Measurements from ENCODE around the gene NOS1AP. TPM values are rescaled to one million over a fixed set of nuclear protein-coding genes. Genes with fewer than 3 reads are reported as not detected.

The NOS1AP gene
- total RNA-seq, 1 donor from 2014 or later = under 0.01 TPM

- H3K4me1 ChIP-seq (ENCODE audit: control insufficient read depth in 3 of 3, insufficient read depth in 3 of 3, low read length in 3 of 3) = peaks cover 1 to 10% (median 9%) of the 10 kb centered on the region in 3 donors
- no peak overlapping the region for H3K27ac ChIP-seq (ENCODE audit: low read depth, low read length)
Observed at GRCh38 chr1:162029157-162029556, 40.3 kb upstream of the NOS1AP start.

GRCh38 chr1:162030759-162031280, 38.7 kb upstream of the NOS1AP start:
- Histone ChIP-seq H3K27me3 (ENCODE audit: control insufficient read depth in 3 of 3, insufficient read depth in 3 of 3, low read length in 3 of 3) (peaks cover 0 to 3% (median 0%) of the 10 kb centered on the region in 3 donors), H3K4me3 (ENCODE audit: low read length in 3 of 3) (no peak overlapping the region), H3K36me3 (ENCODE audit: control insufficient read depth in 3 of 3, insufficient read depth in 3 of 3, low read length in 3 of 3) (no peaks in the 10 kb centered on the region), H3K4me1 (ENCODE audit: control insufficient read depth in 3 of 3, insufficient read depth in 3 of 3, low read length in 3 of 3) (peaks cover 0 to 13% (median 12%) of the 10 kb centered on the region in 3 donors), H3K9me3 (ENCODE audit: control insufficient read depth in 3 of 3, low read length in 3 of 3) (no peaks in the 10 kb centered on the region), H3K27ac (ENCODE audit: low read depth, low read length) (no peak overlapping the region), H3K9ac (ENCODE audit: low read depth in 1 of 3, low read length in 3 of 3) (no peak overlapping the region)

More at GRCh38 chr1:162029157-162029556, 40.3 kb upstream of the NOS1AP start:
- peaks cover 0 to 16% (median 5%) of the 10 kb centered on the region in 3 donors for H3K27me3 ChIP-seq (ENCODE audit: control insufficient read depth in 3 of 3, insufficient read depth in 3 of 3, low read length in 3 of 3)
- H3K9ac ChIP-seq (ENCODE audit: low read depth in 1 of 3, low read length in 3 of 3) = no peak overlapping the region
- H3K9me3 ChIP-seq (ENCODE audit: control insufficient read depth in 3 of 3, low read length in 3 of 3) = no peaks in the 10 kb centered on the region
- no peak overlapping the region for H3K4me3 ChIP-seq (ENCODE audit: low read length in 3 of 3)
- H3K36me3 ChIP-seq (ENCODE audit: control insufficient read depth in 3 of 3, insufficient read depth in 3 of 3, low read length in 3 of 3) = no peaks in the 10 kb centered on the region

- no peaks in the 10 kb centered on the region for H3K9me3 ChIP-seq (ENCODE audit: control insufficient read depth in 3 of 3, low read length in 3 of 3)
- no peak overlapping the region for H3K4me3 ChIP-seq (ENCODE audit: low read length in 3 of 3)
- H3K9ac ChIP-seq (ENCODE audit: low read depth in 1 of 3, low read length in 3 of 3) = peak overlapping the region in 2 of 3 donors; percentile 40 to 43
- H3K4me1 ChIP-seq (ENCODE audit: control insufficient read depth in 3 of 3, insufficient read depth in 3 of 3, low read length in 3 of 3) = peaks cover 0 to 18% (median 12%) of the 10 kb centered on the region in 3 donors
- peak overlapping the region; percentile 15 for H3K27ac ChIP-seq (ENCODE audit: low read depth, low read length)
- H3K27me3 ChIP-seq (ENCODE audit: control insufficient read depth in 3 of 3, insufficient read depth in 3 of 3, low read length in 3 of 3) = peaks cover 0 to 3% (median 0%) of the 10 kb centered on the region in 3 donors
- H3K36me3 ChIP-seq (ENCODE audit: control insufficient read depth in 3 of 3, insufficient read depth in 3 of 3, low read length in 3 of 3) = no peaks in the 10 kb centered on the region
Observed at GRCh38 chr1:162033428-162033827, 36.1 kb upstream of the NOS1AP start.

GRCh38 chr1:162035241-162035640, 34.2 kb upstream of the NOS1AP start:
- no peaks in the 10 kb centered on the region for H3K36me3 ChIP-seq (ENCODE audit: control insufficient read depth in 3 of 3, insufficient read depth in 3 of 3, low read length in 3 of 3)
- H3K4me1 ChIP-seq (ENCODE audit: control insufficient read depth in 3 of 3, insufficient read depth in 3 of 3, low read length in 3 of 3) = peaks cover 0 to 18% (median 12%) of the 10 kb centered on the region in 3 donors
- no peak overlapping the region for H3K27ac ChIP-seq (ENCODE audit: low read depth, low read length)
- H3K9me3 ChIP-seq (ENCODE audit: control insufficient read depth in 3 of 3, low read length in 3 of 3) = no peaks in the 10 kb centered on the region
- no peak overlapping the region for H3K4me3 ChIP-seq (ENCODE audit: low read length in 3 of 3)
- no peak overlapping the region for H3K9ac ChIP-seq (ENCODE audit: low read depth in 1 of 3, low read length in 3 of 3)
- H3K27me3 ChIP-seq (ENCODE audit: control insufficient read depth in 3 of 3, insufficient read depth in 3 of 3, low read length in 3 of 3) = peaks cover 0 to 3% (median 0%) of the 10 kb centered on the region in 3 donors

GRCh38 chr1:162036163-162036562, 33.3 kb upstream of the NOS1AP start:
- H3K9me3 ChIP-seq (ENCODE audit: control insufficient read depth in 3 of 3, low read length in 3 of 3) = no peaks in the 10 kb centered on the region
- H3K27me3 ChIP-seq (ENCODE audit: control insufficient read depth in 3 of 3, insufficient read depth in 3 of 3, low read length in 3 of 3) = peaks cover 0 to 2% (median 0%) of the 10 kb centered on the region in 3 donors
- H3K4me3 ChIP-seq (ENCODE audit: low read length in 3 of 3) = no peak overlapping the region
- H3K27ac ChIP-seq (ENCODE audit: low read depth, low read length) = no peak overlapping the region
- no peak overlapping the region for H3K9ac ChIP-seq (ENCODE audit: low read depth in 1 of 3, low read length in 3 of 3)
- H3K36me3 ChIP-seq (ENCODE audit: control insufficient read depth in 3 of 3, insufficient read depth in 3 of 3, low read length in 3 of 3) = no peaks in the 10 kb centered on the region
- H3K4me1 ChIP-seq (ENCODE audit: control insufficient read depth in 3 of 3, insufficient read depth in 3 of 3, low read length in 3 of 3) = peaks cover 0 to 18% (median 12%) of the 10 kb centered on the region in 3 donors

- Histone ChIP-seq H3K4me3 (ENCODE audit: low read length in 3 of 3) (no peak overlapping the region), H3K9ac (ENCODE audit: low read depth in 1 of 3, low read length in 3 of 3) (no peak overlapping the region), H3K36me3 (ENCODE audit: control insufficient read depth in 3 of 3, insufficient read depth in 3 of 3, low read length in 3 of 3) (no peaks in the 10 kb centered on the region), H3K27me3 (ENCODE audit: control insufficient read depth in 3 of 3, insufficient read depth in 3 of 3, low read length in 3 of 3) (no peaks in the 10 kb centered on the region), H3K4me1 (ENCODE audit: control insufficient read depth in 3 of 3, insufficient read depth in 3 of 3, low read length in 3 of 3) (peaks cover 0 to 18% (median 7%) of the 10 kb centered on the region in 3 donors), H3K27ac (ENCODE audit: low read depth, low read length) (no peak overlapping the region), H3K9me3 (ENCODE audit: control insufficient read depth in 3 of 3, low read length in 3 of 3) (no peaks in the 10 kb centered on the region)
Observed at GRCh38 chr1:162038624-162039023, 30.9 kb upstream of the NOS1AP start.

- no peaks in the 10 kb centered on the region for H3K36me3 ChIP-seq (ENCODE audit: control insufficient read depth in 3 of 3, insufficient read depth in 3 of 3, low read length in 3 of 3)
- no peak overlapping the region for H3K9ac ChIP-seq (ENCODE audit: low read depth in 1 of 3, low read length in 3 of 3)
- H3K4me1 ChIP-seq (ENCODE audit: control insufficient read depth in 3 of 3, insufficient read depth in 3 of 3, low read length in 3 of 3) = peaks cover 0 to 9% (median 0%) of the 10 kb centered on the region in 3 donors
- H3K27ac ChIP-seq (ENCODE audit: low read depth, low read length) = no peak overlapping the region
- H3K27me3 ChIP-seq (ENCODE audit: control insufficient read depth in 3 of 3, insufficient read depth in 3 of 3, low read length in 3 of 3) = no peaks in the 10 kb centered on the region
- H3K4me3 ChIP-seq (ENCODE audit: low read length in 3 of 3) = no peak overlapping the region
- H3K9me3 ChIP-seq (ENCODE audit: control insufficient read depth in 3 of 3, low read length in 3 of 3) = no peaks in the 10 kb centered on the region
Observed at GRCh38 chr1:162040001-162040400, 29.5 kb upstream of the NOS1AP start.

- H3K4me1 ChIP-seq (ENCODE audit: control insufficient read depth in 3 of 3, insufficient read depth in 3 of 3, low read length in 3 of 3) = peaks cover 0 to 4% (median 0%) of the 10 kb centered on the region in 3 donors
- H3K4me3 ChIP-seq (ENCODE audit: low read length in 3 of 3) = no peak overlapping the region
- H3K27ac ChIP-seq (ENCODE audit: low read depth, low read length) = no peak overlapping the region
- no peaks in the 10 kb centered on the region for H3K27me3 ChIP-seq (ENCODE audit: control insufficient read depth in 3 of 3, insufficient read depth in 3 of 3, low read length in 3 of 3)
- no peaks in the 10 kb centered on the region for H3K36me3 ChIP-seq (ENCODE audit: control insufficient read depth in 3 of 3, insufficient read depth in 3 of 3, low read length in 3 of 3)
- no peak overlapping the region for H3K9ac ChIP-seq (ENCODE audit: low read depth in 1 of 3, low read length in 3 of 3)
- no peaks in the 10 kb centered on the region for H3K9me3 ChIP-seq (ENCODE audit: control insufficient read depth in 3 of 3, low read length in 3 of 3)
Observed at GRCh38 chr1:162040657-162041056, 28.8 kb upstream of the NOS1AP start.

- H3K9me3 ChIP-seq (ENCODE audit: control insufficient read depth in 3 of 3, low read length in 3 of 3) = no peaks in the 10 kb centered on the region
- no peak overlapping the region for H3K4me3 ChIP-seq (ENCODE audit: low read length in 3 of 3)
- no peaks in the 10 kb centered on the region for H3K36me3 ChIP-seq (ENCODE audit: control insufficient read depth in 3 of 3, insufficient read depth in 3 of 3, low read length in 3 of 3)
- no peak overlapping the region for H3K27ac ChIP-seq (ENCODE audit: low read depth, low read length)
- peaks cover 0 to under 1% (median 0%) of the 10 kb centered on the region in 3 donors for H3K4me1 ChIP-seq (ENCODE audit: control insufficient read depth in 3 of 3, insufficient read depth in 3 of 3, low read length in 3 of 3)
- no peak overlapping the region for H3K9ac ChIP-seq (ENCODE audit: low read depth in 1 of 3, low read length in 3 of 3)
- H3K27me3 ChIP-seq (ENCODE audit: control insufficient read depth in 3 of 3, insufficient read depth in 3 of 3, low read length in 3 of 3) = no peaks in the 10 kb centered on the region
Observed at GRCh38 chr1:162042361-162042760, 27.1 kb upstream of the NOS1AP start.

- Histone ChIP-seq H3K27me3 (ENCODE audit: control insufficient read depth in 3 of 3, insufficient read depth in 3 of 3, low read length in 3 of 3) (no peaks in the 10 kb centered on the region), H3K9ac (ENCODE audit: low read depth in 1 of 3, low read length in 3 of 3) (no peak overlapping the region), H3K36me3 (ENCODE audit: control insufficient read depth in 3 of 3, insufficient read depth in 3 of 3, low read length in 3 of 3) (no peaks in the 10 kb centered on the region), H3K27ac (ENCODE audit: low read depth, low read length) (no peak overlapping the region), H3K4me1 (ENCODE audit: control insufficient read depth in 3 of 3, insufficient read depth in 3 of 3, low read length in 3 of 3) (no peaks in the 10 kb centered on the region), H3K4me3 (ENCODE audit: low read length in 3 of 3) (no peak overlapping the region), H3K9me3 (ENCODE audit: control insufficient read depth in 3 of 3, low read length in 3 of 3) (no peaks in the 10 kb centered on the region)
Observed at GRCh38 chr1:162046921-162047320, 22.6 kb upstream of the NOS1AP start.
